ENCODE measurements around the gene PPT2.
A peak's percentile ranks its signal among the peaks of the same experiment; 100 is the strongest.
"Not testable (repeated sequence)": the region's sequence is repeated elsewhere in the genome, so short reads cannot be mapped to it uniquely, and the experiment has no call there.

The PPT2 gene

GRCh38 chr6:32190911-32191677 is 37.2 kb downstream of the PPT2 start:
- DNase-seq = no peak

GRCh38 chr6:32191696-32192607 is 38.0 kb downstream of the PPT2 start:
- no peak for DNase-seq

- peak; percentile 57 for DNase-seq
Observed at GRCh38 chr6:32192608-32193039, 38.7 kb downstream of the PPT2 start, which contains the start of gene GPSM3. GPSM3 (minus strand) TSS chr6:32192643; CDS start chr6:32192513, 130 bp downstream.

- DNase-seq = not testable (repeated sequence)
Observed at GRCh38 chr6:32193096-32193495, 39.2 kb downstream of the PPT2 start.

DNA sequence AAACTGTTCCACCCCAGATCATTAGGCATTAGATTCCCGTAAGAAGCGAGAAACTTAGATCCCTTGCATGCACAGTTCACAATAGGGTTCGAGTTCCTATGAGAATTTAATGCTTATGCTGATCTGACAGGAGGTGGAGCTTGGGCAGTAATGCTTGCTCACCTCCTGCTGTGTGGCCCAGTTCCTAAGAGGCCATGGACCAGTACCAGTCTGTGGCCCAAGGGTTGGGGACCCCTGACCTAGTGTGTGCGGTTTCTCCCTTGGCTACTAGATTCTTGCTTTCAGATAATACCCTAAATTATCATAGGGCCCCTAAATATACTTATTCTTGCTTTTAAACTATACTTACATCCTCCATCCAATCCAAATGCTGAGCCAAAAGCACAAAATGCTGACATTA is 40.4 kb downstream of the PPT2 start:
- DNase-seq = no peak

DNA sequence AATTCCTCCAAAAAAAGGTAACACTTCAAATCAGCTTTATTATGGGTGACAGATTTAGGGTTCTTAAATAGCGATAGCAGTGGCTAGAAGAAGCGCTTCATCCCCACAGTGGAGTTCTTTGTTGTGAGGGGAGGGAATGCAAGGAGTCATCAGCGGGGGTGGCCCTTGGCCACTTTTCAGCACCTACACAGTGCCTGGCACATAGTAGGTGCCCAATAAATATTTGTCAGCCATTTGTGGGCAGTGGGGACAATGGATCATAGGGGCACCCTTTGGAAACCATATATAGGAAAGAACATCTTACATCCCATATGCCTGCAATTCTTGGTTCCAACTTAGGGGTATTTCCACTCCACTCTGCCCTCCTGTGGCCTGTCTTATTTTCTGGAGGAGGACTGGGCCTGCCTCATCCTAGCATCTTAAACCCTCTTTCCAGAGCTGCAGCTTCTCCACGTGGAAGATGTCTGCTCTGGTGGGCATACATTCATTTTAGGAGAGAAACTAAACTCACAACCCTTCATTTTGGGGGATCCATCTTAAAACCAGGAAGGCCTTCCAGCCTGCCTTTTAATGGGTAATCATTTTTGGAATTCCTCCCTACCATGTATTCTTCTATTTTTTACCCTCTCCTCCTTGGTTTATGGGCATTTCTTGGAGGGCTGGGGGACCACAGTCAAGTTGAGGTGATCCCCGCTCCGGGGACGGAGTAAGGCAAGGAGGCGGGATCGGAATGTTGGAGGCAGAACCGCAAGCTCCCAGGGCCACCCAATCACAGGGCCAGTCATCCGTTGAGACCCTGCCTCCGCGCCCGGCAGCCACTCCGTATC is 41.1 kb downstream of the PPT2 start:
- DNase-seq = peak; percentile 83

GRCh38 chr6:32195652-32195901 is 41.6 kb downstream of the PPT2 start:
- DNase-seq = peak; percentile 99

- DNase-seq = peak; percentile 71
Observed at GRCh38 chr6:32195902-32196681, 42.2 kb downstream of the PPT2 start.

GRCh38 chr6:32196682-32197616 is 43.0 kb downstream of the PPT2 start:
- peak; percentile 70 for DNase-seq

GRCh38 chr6:32198345-32198696 is 44.4 kb downstream of the PPT2 start:
- DNase-seq = no peak

DNA sequence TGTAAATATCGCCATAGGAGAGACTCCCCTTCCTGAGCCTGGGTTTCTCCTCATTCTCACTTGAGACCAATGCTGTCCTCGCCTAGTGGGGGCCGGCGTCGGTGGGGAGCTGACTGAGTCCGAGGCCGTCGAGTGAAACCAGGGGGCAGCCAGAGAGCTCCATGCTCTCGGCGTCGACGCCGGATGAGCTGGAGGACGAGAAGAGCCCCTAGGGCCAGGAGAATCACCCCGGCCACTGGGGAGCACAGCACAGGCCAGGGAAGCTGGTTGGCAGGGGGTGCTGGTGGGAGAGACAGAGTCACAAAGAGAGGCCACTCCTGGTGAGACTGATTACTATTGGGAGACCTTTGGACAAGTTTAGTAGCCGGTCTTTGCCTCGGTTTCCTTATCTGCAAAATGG is 44.9 kb downstream of the PPT2 start:
- DNase-seq = no peak

DNA sequence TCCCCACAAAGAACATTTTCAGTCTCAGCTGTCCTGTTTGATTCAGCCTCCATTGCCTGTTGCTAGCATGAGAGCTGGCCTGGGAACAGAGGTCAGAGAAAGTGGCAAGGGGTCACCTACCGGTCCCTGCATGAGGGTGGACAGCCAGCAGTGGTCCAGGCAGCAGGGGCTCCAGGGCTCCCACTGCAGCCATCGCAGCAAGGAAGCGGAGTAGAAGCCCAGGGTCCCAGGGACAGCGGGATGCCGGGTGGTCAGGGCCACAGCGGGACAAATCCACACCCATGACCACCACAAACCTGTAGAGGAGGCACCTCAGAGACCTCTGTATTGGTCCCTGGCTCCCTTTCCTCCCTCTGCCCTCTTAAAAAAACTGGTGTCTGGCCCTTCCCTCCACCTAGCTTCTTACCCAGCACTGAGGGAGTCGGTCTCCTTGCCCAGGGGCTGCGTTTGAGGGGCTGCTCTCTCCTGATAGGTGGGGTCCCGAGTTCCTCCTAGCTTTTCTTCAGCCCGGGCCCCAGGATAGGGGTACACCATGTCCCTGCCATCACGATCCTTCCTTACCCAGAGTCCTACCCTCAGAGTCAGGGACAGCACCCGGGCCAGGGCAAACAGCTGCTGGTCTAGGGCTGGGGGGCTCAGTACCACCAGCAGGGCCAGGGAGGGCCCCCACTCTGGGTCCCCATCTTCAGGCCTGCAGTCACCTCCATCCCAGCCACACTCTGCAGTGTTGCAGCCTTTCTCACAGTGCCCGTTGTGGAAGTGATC is 47.0 kb downstream of the PPT2 start:
- DNase-seq = no peak

DNA sequence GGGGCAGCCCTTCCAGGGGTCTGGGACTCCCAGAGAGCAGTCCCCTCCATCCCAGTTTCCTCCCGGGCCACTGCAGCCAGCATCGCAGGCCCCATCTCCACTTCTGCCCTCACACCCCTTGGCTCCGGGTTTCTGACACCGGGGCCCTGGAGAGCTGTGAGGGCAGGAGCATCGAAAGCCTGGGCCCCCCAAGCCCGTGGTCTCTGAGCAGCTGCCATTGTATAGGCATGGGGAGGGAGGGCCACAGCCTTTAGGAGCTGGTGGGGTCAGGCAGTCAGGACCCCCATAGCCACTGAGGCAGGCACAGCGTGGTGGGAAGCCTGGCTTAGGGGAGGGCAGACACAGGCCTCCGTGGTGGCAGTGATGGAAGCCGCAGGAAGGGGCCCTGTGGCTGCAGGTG is 48.2 kb downstream of the PPT2 start:
- no peak for DNase-seq

GRCh38 chr6:32203426-32204267 is 49.7 kb downstream of the PPT2 start:
- no peak for DNase-seq

DNA sequence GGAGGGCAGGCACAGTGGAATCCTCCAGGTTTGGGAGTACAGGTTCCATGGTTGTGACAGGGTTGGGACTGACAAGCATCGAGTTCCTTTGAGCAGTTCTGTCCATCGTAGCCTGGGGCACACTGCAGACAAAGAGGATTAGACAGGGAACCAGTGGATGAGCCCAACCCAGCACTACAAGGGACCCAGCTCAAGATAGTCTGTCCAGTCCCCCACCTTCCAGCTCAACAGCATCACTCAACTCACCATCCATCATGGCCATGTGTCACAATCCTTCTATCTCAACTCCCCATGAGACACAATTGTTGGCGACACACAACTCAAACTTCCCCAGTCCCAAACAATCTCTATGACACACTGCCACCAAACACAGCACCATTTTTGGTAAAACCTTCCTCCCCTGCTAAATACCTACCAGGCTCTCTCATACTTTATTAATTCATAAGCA is 50.4 kb downstream of the PPT2 start:
- no peak for DNase-seq

DNA sequence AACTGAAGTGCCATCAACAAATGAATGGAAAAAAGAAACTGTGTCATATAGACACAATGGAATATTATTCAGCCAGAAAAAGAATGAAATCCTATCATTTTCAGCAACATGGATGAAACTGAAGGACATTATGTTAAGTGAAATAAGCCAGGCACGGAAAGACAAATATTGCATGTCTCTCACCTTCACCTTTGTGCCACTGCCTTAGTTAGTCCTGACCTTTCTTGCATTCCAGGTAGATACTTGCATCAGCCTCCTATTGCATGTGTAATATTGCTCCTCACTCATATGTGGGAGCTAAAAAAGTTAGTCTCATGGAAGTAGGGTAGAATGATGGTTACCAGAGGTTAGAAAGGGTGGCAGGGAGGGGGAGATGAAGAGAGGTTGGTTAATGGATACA is 55.1 kb downstream of the PPT2 start:
- no peak for DNase-seq

GRCh38 chr6:32210191-32210601 is 56.3 kb downstream of the PPT2 start:
- DNase-seq = no peak

DNA sequence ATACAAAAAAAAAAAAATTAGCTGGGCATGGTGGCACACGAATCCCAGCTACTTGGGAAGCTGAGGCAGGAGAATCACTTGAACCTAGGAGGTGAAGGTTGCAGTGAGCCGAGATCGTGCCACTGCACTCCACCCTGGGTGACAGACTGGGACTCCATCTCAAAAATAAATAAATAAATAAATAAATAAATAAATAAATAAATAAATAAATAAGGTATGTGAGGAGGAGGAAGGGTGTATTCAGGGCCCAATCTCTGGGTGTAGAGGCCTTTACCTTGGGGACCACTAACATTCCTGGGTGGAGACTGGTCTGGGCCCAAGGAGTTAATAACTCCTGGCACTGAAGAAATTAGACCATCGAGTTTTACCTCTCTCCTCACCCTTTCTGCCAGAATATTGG is 57.5 kb downstream of the PPT2 start:
- DNase-seq = not testable (repeated sequence)

DNA sequence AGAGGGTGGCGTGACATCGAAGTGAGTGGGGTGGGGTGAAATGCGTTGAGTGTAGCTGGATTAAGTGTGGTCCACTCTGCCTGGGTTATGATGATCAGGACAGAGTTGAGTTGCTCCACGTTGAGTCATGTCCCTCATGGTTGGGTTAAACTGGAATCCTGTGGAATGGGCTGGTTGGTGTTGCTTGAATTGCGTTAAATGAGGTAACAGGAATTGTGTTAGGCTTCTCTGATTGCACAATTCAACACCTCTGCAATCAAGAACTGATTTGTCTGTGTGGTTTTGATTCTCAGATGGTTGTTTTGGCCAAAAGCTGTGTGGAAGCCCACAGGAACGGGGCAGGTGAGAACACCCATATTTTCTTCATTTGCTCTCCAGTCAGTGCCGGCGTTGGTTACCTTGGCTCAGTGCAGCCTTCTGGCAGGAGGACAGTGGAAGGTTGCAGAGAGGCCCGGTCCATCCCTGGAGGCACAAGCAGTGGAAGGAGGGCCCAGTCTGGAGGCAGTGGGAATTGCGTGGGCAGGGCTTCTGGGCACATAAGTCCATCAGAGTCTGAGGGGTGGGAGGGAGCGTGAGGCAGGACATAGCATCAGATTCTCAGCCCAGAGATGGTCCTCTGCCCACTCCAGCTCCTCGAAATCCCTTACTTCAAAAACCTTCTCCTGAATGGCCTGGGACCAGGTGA is 58.3 kb downstream of the PPT2 start:
- no peak for DNase-seq
